Activated T-helper 1 cell treated with anti-CD3 and anti-CD28 coated beads, Interleukin-12 subunit alpha, Interleukin-12 subunit beta, Interleukin-2, Interleukin-4 antibody, amounts not matched to agents 30 ng/mL and 10 ng/mL and 1 ng/mL, durations not matched to agents 14 hours and 24 hours and 36 hours (primary cell): ENCODE results near the gene XPR1. TPM values are rescaled to one million over a fixed set of nuclear protein-coding genes. Genes with fewer than 3 reads are reported as not detected.

Experiments
- DNase-seq: peaks from one replicate; pipeline ENCODE4 v3.0.0; 2021; ENCODE audit warnings: low spot score
- H3K27ac Mint-ChIP-seq: one replicate; pipeline ENCODE4 v1.8.0; 2021; ENCODE audit warnings: mild to moderate bottlenecking, mixed read lengths
- H3K27me3 Mint-ChIP-seq: one replicate; pipeline ENCODE4 v1.8.0; 2022; ENCODE audit warnings: mild to moderate bottlenecking, moderate library complexity, mixed read lengths; ENCODE audit not compliant: insufficient read depth
- H3K36me3 Mint-ChIP-seq: one replicate; pipeline ENCODE4 v1.8.0; 2021; ENCODE audit warnings: low read depth, mixed read lengths
- H3K4me1 Mint-ChIP-seq: one replicate; pipeline ENCODE4 v1.8.0; 2021; ENCODE audit warnings: low read depth, mixed read lengths
- H3K4me3 Mint-ChIP-seq: one replicate; pipeline ENCODE4 v1.8.0; 2021; ENCODE audit warnings: mild to moderate bottlenecking, moderate library complexity, mixed read lengths
- H3K9me3 Mint-ChIP-seq: one replicate; pipeline ENCODE4 v1.8.0; 2021; ENCODE audit warnings: mixed read lengths
- intact Hi-C: fragments of 100-400 bp; cut with micrococcal nuclease; formaldehyde crosslinking; loops from one replicate; pipeline ENCODE4 v1.15.1; 2024
- total RNA-seq: library from RNA; stranded (reverse); gene quantifications from 2 replicates; pipeline ENCODE4 v1.2.3, GENCODE V29; 2022

The XPR1 gene
- total RNA-seq, 1 donor from 2014 or later: 21.2 TPM

DNA sequence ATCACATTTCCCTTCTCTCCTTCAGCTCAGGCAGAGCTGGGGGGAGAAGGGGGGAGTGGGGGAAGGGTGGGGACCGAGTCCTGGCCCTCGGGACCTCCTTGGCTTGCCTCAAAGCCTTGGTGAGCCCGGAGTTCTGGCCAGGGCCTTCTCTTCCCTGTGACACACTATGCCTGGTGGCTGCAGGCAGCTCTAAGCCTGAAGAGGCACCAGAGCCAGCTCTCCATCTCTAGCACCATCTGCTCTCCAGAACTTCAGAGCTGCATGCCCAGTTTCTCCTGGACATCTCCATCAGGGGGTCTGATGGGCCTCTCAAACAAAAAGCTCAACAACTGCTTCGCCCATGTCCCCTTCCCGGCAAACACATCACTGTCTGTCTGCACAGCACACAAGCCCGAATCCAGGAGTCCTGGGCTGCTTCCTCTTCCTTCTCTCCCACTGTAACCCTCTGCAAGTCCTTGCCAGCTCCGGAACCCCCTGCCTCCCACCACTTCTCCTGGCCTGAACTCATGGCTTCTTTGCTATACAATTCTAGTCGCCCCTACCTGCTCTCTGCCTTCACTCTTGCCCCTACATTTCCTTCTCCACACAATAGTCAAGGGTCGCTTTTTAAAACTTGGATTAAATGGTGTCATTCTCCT is 307.4 kb downstream of the XPR1 start:
- peaks cover 4% of the 10 kb centered on the region for H3K27me3 Mint-ChIP-seq
- H3K27ac Mint-ChIP-seq: no peak overlapping the region
- intact Hi-C loops: no loop called here
- DNase-seq: no peak
- peaks cover 6% of the 10 kb centered on the region for H3K4me1 Mint-ChIP-seq
- no peaks in the 10 kb centered on the region for H3K9me3 Mint-ChIP-seq
- no peak overlapping the region for H3K4me3 Mint-ChIP-seq
- H3K36me3 Mint-ChIP-seq: no peaks in the 10 kb centered on the region

DNA sequence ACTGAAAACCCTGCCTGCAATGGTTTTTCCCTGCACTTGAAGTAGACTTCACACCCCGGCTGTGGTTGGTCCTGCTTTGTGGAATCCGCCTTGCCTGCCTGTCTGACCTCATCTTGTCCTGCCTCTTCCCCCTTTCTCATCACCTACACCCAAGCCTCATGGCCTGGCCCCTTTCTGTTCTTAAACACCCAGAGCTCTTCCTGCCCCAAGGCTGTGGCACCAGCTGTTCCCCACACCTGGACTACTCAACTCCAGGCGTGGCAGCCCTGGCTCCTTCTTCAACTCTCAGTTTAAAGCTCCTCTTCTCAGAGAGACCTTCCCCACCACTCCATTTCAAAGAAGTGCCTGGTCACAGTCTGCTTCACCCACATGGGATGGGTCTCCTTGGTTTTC is 307.9 kb downstream of the XPR1 start:
- Mint-ChIP-seq H3K9me3 (no peaks in the 10 kb centered on the region), H3K4me3 (no peak overlapping the region), H3K27ac (no peak overlapping the region), H3K36me3 (no peaks in the 10 kb centered on the region), H3K27me3 (peaks cover 4% of the 10 kb centered on the region), H3K4me1 (peaks cover 1% of the 10 kb centered on the region)
- intact Hi-C loops: no loop called here
- DNase-seq: no peak

Other genes with a start within 250 kb of the XPR1 start
- gene ACBD6, start 129.4 kb upstream of the XPR1 start, total RNA-seq: 49.4 and 50.9 TPM in 2 replicates
- gene OVAAL, start 73.1 kb upstream of the XPR1 start, total RNA-seq: not detected in 2 replicates